GM18499 (cell line): ENCODE data around the gene NEK6.

ENCODE experiments used
- ATAC-seq: cut with Tn5 transposase; IDR thresholded peaks from one replicate; pipeline ENCODE4 v1.9.1; 2021; ENCODE audit warnings: moderate number of reproducible peaks; ENCODE audit not compliant: insufficient read depth, unreplicated experiment

NEK6 gene

GRCh38 chr9:124260769-124261603 is 3.2 kb downstream of the NEK6 start:
- ATAC-seq, result no peak

- no peak for ATAC-seq
Measured at GRCh38 chr9:124261736-124262648, 4.2 kb downstream of the NEK6 start.

- ATAC-seq, result no peak
Measured at GRCh38 chr9:124262649-124262972, 4.9 kb downstream of the NEK6 start.

- ATAC-seq, result no peak
Measured at GRCh38 chr9:124263213-124263612, 5.5 kb downstream of the NEK6 start.

GRCh38 chr9:124263800-124264426 is 6.2 kb downstream of the NEK6 start:
- ATAC-seq, result no peak

- peak; percentile 56 for ATAC-seq
Measured at GRCh38 chr9:124264823-124265233, 7.1 kb downstream of the NEK6 start.

GRCh38 chr9:124265551-124265950 is 7.8 kb downstream of the NEK6 start:
- no peak for ATAC-seq

- no peak for ATAC-seq
Measured at GRCh38 chr9:124266139-124266825, 8.5 kb downstream of the NEK6 start.

GRCh38 chr9:124266826-124267201 is 9.1 kb downstream of the NEK6 start:
- no peak for ATAC-seq

- ATAC-seq, result no peak
Measured at GRCh38 chr9:124267271-124267807, 9.6 kb downstream of the NEK6 start.

- no peak for ATAC-seq
Measured at GRCh38 chr9:124268248-124268647, 10.5 kb downstream of the NEK6 start.

- ATAC-seq, result no peak
Measured at GRCh38 chr9:124268661-124269060, 10.9 kb downstream of the NEK6 start.

- no peak for ATAC-seq
Measured at GRCh38 chr9:124269556-124269955, 11.8 kb downstream of the NEK6 start.

- no peak for ATAC-seq
Measured at GRCh38 chr9:124270504-124271335, 13.0 kb downstream of the NEK6 start.

- ATAC-seq, result no peak
Measured at GRCh38 chr9:124271660-124272059, 13.9 kb downstream of the NEK6 start.

GRCh38 chr9:124272118-124272517 is 14.4 kb downstream of the NEK6 start:
- no peak for ATAC-seq

- no peak for ATAC-seq
Measured at GRCh38 chr9:124272979-124273378, 15.2 kb downstream of the NEK6 start.

GRCh38 chr9:124273427-124274160 is 15.8 kb downstream of the NEK6 start:
- ATAC-seq, result no peak

- ATAC-seq, result no peak
Measured at GRCh38 chr9:124274226-124274625, 16.5 kb downstream of the NEK6 start.
